Mammary epithelial cell (primary cell): ENCODE data around the gene RELT.

ENCODE experiments used
- EZH2 ChIP-seq: IDR thresholded peaks from 2 replicates; pipeline ENCODE4 v1.6.1; 2012; ENCODE audit warnings: low read length, inconsistent platforms, borderline replicate concordance
- TF ChIP-seq, protein P1 (sequence below), 2 donors: IDR thresholded peaks in 1 of 2; conservative IDR thresholded peaks in 1 of 2; 2 replicates each; pipeline ENCODE4 v1.5.1; 2011 to 2012; ENCODE audit warnings: inconsistent platforms in 2 of 2, low read length in 2 of 2, mild to moderate bottlenecking in 2 of 2, control low read depth in 1 of 2, low read depth in 1 of 2; ENCODE audit not compliant: insufficient read depth in 1 of 2; ENCODE audit errors: extremely low read depth in 1 of 2

DNA sequence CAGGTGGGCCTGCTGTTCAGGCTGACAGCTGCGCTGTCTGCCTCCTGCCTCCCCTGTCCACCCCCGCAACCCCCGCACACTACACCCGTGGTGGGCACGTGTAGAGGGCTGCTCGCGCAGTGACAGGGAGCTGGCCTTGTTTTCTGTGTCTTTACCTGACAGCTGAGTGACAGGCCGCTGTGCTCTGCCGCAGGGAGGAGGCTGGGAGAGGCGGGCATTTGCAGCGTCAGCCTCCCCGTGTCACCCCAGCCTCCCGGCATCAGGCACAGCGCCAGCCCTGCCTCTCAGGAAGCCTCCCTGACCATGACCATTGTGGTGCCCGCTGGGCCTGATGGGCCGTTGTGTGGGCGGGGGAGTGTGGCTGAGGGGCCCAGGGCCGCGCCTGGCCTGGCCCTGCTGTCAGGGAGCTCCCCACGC lies 32.0 kb upstream of the RELT start:
- TF ChIP-seq, protein P1, sequence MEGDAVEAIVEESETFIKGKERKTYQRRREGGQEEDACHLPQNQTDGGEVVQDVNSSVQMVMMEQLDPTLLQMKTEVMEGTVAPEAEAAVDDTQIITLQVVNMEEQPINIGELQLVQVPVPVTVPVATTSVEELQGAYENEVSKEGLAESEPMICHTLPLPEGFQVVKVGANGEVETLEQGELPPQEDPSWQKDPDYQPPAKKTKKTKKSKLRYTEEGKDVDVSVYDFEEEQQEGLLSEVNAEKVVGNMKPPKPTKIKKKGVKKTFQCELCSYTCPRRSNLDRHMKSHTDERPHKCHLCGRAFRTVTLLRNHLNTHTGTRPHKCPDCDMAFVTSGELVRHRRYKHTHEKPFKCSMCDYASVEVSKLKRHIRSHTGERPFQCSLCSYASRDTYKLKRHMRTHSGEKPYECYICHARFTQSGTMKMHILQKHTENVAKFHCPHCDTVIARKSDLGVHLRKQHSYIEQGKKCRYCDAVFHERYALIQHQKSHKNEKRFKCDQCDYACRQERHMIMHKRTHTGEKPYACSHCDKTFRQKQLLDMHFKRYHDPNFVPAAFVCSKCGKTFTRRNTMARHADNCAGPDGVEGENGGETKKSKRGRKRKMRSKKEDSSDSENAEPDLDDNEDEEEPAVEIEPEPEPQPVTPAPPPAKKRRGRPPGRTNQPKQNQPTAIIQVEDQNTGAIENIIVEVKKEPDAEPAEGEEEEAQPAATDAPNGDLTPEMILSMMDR (conservative IDR thresholded peaks at IDR 0.05 in 1 of 2, IDR thresholded peaks at IDR 0.05 in 1 of 2; ENCODE audit: extremely low read depth in 1 of 2, insufficient read depth in 1 of 2, low read depth in 1 of 2, low read length in 2 of 2): no peak
- TF ChIP-seq EZH2: no peak
